Glomerular endothelial cell (primary cell): ENCODE data around the gene ABCB8. TPM values are rescaled to one million over a fixed set of nuclear protein-coding genes. Genes with fewer than 3 reads are reported as not detected.

Experiments used
- total RNA-seq: library from RNA; depleted of rRNA; stranded (reverse); fragments of >200 nt; gene quantifications from 2 replicates; pipeline ENCODE4 v1.2.3, GENCODE V29; 2015

ABCB8 gene
- total RNA-seq, 1 donor from 2014 or later: 47.5 TPM

Other genes starting within 250 kb of the ABCB8 start
- gene TMEM176B, start 228.1 kb upstream of the ABCB8 start, total RNA-seq: not detected in 2 replicates
- not detected in 2 replicates for gene TMEM176A, start 227.7 kb upstream of the ABCB8 start, total RNA-seq
- gene AOC1, start 175.9 kb upstream of the ABCB8 start, total RNA-seq: not detected in 2 replicates
- 0.87 TPM in 1 of 2 replicates, not detected in the other for gene KCNH2, start 50.1 kb upstream of the ABCB8 start, total RNA-seq
- gene NOS3, start 37.4 kb upstream of the ABCB8 start, total RNA-seq: 16.5 and 22.0 TPM in 2 replicates
- 0.10 TPM in 1 of 2 replicates, not detected in the other for gene ATG9B, start 4.0 kb upstream of the ABCB8 start, total RNA-seq
- gene ASIC3, start 20.1 kb downstream of the ABCB8 start, total RNA-seq: 0.15 and 1.6 TPM in 2 replicates
- gene CDK5, start 29.4 kb downstream of the ABCB8 start, total RNA-seq: 19.1 and 21.1 TPM in 2 replicates
- 114 and 175 TPM in 2 replicates for gene SLC4A2, start 31.1 kb downstream of the ABCB8 start, total RNA-seq
- gene FASTK, start 52.4 kb downstream of the ABCB8 start, total RNA-seq: 67.0 and 81.7 TPM in 2 replicates
- gene TMUB1, start 55.0 kb downstream of the ABCB8 start, total RNA-seq: 40.1 and 50.9 TPM in 2 replicates
- gene AGAP3, start 58.0 kb downstream of the ABCB8 start, total RNA-seq: 70.7 and 99.7 TPM in 2 replicates
- gene GBX1, start 139.2 kb downstream of the ABCB8 start, total RNA-seq: not detected in 2 replicates
- gene ASB10, start 158.8 kb downstream of the ABCB8 start, total RNA-seq: not detected in 2 replicates
- not detected in 2 replicates for gene H2BK1, start 182.0 kb downstream of the ABCB8 start, total RNA-seq
- 58.3 and 59.3 TPM in 2 replicates for gene ABCF2, start 198.8 kb downstream of the ABCB8 start, total RNA-seq
- gene CHPF2, start 204.0 kb downstream of the ABCB8 start, total RNA-seq: 116 and 140 TPM in 2 replicates
- gene SMARCD3, start 220.2 kb downstream of the ABCB8 start, total RNA-seq: 5.5 and 5.6 TPM in 2 replicates